HG02852 (cell line): Measurements from ENCODE around the gene SLC25A45.
A peak's percentile ranks its signal among the peaks of the same experiment; 100 is the strongest.
"Not testable (repeated sequence)": the region's sequence is repeated elsewhere in the genome, so short reads cannot be mapped to it uniquely, and the experiment has no call there.

Experiments used
- ATAC-seq: cut with Tn5 transposase; IDR thresholded peaks from one replicate; pipeline ENCODE4 v1.9.1; 2021; ENCODE audit warnings: mild to moderate bottlenecking, moderate library complexity; ENCODE audit not compliant: unreplicated experiment

The SLC25A45 gene

GRCh38 chr11:65363770-65364169 is 18.7 kb downstream of the SLC25A45 start:
- ATAC-seq = no peak

- no peak for ATAC-seq
Observed at GRCh38 chr11:65362966-65363365, 19.5 kb downstream of the SLC25A45 start.

- ATAC-seq = no peak
Observed at GRCh38 chr11:65362320-65362931, 20.0 kb downstream of the SLC25A45 start.

GRCh38 chr11:65357856-65358356 is 24.5 kb downstream of the SLC25A45 start:
- ATAC-seq = no peak

GRCh38 chr11:65356394-65356972 is 26.0 kb downstream of the SLC25A45 start:
- ATAC-seq = no peak

GRCh38 chr11:65355776-65356393 is 26.6 kb downstream of the SLC25A45 start:
- ATAC-seq = no peak

- ATAC-seq = peak; percentile 27
Observed at GRCh38 chr11:65355013-65355775, 27.3 kb downstream of the SLC25A45 start.

GRCh38 chr11:65354265-65355012 is 28.0 kb downstream of the SLC25A45 start, which contains the start of gene TIGD3:
Gene TIGD3 (plus strand): TSS chr11:65354751. CDS start chr11:65355809, 1,058 bp downstream.
- ATAC-seq = peak; percentile 90

- no peak for ATAC-seq
Observed at GRCh38 chr11:65353900-65354264, 28.6 kb downstream of the SLC25A45 start.

GRCh38 chr11:65353376-65353775 is 29.1 kb downstream of the SLC25A45 start:
- no peak for ATAC-seq

- no peak for ATAC-seq
Observed at GRCh38 chr11:65352783-65353182, 29.7 kb downstream of the SLC25A45 start.

GRCh38 chr11:65351511-65351910 is 30.9 kb downstream of the SLC25A45 start:
- no peak for ATAC-seq

GRCh38 chr11:65341856-65342255 is 40.6 kb downstream of the SLC25A45 start:
- no peak for ATAC-seq

GRCh38 chr11:65340226-65340625 is 42.2 kb downstream of the SLC25A45 start:
- ATAC-seq = no peak

GRCh38 chr11:65338676-65339075 is 43.8 kb downstream of the SLC25A45 start:
- ATAC-seq = no peak

GRCh38 chr11:65334696-65335295 is 47.6 kb downstream of the SLC25A45 start:
- ATAC-seq = no peak

GRCh38 chr11:65332591-65332990 is 49.9 kb downstream of the SLC25A45 start:
- not testable (repeated sequence) for ATAC-seq

- no peak for ATAC-seq
Observed at GRCh38 chr11:65330544-65330943, 51.9 kb downstream of the SLC25A45 start.

- ATAC-seq = no peak
Observed at GRCh38 chr11:65329944-65330403, 52.5 kb downstream of the SLC25A45 start.

- no peak for ATAC-seq
Observed at GRCh38 chr11:65329478-65329877, 53.0 kb downstream of the SLC25A45 start.
